DMS 273 treated with DMSO at 0.1 percent for 48 hours (cell line): ENCODE results near the gene LAMA4.

Source experiments
- DNase-seq: peaks from one replicate; lab custom pipeline; 2025; lab: John Stamatoyannopoulos, UW

Gene LAMA4

GRCh38 chr6:112253841-112254816 is at the start of gene LAMA4:
LAMA4 (minus strand) TSS chr6:112254567; CDS start chr6:112254150, 417 bp downstream.
- no peak for DNase-seq

DNA sequence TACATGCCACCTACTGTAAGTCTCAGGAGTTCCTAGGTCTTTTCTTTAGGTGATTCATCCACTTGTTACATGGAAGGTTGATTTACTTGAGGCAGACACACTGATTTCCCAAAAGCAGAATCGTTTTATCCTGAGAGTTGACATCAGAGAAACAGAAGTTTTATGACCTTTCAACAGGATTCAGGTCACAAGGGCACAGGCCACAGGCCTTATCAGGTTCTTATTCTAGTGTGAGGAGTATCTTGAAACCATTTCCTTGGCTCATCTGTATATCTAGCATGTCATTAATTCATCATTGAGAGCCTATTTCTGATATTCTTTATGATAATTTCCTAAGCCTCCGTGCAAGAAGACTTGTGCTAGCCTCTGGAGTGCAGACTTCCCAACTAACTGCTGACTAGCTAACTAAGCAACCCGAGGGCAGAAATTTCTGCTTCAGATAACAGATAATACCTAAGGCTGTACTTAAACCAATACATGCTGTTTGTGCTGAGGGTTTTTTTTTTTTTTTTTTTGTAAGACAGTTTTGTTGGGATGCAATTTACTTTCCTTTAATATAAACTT is 47.9 kb upstream of the LAMA4 start:
- DNase-seq = no peak

DNA sequence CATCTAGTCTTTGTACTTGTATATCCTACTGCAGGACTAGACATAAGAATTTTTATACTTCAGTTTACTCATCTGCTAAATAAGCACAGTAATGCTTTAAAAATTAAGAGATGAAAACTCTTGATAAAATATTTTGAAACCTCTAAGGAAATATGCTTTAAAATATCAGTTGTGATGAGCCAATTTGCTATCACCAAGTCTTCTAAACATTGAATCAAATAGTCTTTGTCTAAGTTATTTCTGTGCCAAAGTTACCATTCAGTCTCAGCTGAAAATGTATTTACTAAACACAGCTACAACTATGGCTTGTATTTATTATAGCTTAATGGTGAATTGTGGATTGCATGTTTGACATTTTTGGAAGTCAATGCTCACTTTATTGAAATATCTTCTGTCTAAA is 46.5 kb upstream of the LAMA4 start:
- DNase-seq = no peak

DNA sequence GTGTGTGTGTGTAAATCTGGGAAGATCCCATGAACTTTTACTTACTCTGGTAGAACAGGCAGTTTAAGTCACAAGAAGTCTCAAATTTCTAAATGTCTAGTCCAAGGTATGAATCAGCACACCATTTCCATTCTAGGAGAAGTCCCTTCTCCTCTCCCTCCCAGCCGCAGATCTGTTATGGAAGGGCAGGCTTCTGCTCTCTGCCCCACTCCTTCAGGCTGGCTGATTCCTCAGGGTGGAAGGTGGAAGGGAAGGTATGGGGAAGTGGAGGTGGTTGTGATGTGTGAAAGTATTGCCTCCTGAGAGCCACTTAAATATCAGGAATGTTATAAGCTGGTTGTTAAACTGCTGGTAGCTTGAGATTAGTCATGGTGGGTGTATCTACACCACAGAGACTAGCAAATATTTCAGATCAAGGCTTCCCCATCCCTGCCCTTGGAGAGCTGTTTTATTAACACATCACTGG is 44.5 kb upstream of the LAMA4 start:
- DNase-seq = no peak

DNA sequence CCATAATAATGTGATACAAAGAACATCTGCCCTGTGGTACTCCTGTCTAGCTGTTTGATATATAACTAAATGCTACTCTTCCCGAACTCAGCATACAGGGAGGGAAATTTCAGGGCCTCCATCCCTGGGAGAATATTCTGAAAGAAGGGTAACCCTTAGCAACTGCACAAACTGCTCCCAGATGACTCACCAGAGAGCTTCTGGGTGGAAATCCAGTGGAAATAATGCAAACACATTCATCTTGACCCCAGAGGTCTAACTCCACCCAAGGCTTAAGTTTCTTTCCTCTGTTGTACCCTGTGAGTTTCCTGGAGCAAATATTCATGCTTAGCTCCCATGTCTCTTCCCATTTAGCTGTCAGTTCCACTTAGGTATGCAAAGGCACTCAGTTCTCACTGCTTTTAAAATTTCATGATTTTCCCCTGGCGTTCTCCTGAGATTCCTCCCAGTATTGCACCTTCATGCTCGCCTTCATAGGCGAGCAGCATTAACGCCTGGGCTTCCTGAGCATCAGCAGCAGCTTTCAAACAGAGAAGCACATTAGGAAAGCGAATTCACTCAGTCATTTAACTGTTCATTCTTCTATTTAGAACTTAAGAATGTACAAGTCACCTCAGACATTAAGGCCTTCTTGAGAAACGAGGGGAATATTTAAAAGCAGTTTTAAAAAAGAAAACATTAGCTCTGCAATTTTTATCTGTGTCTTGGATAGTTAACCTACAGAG is 43.8 kb upstream of the LAMA4 start:
- DNase-seq = no peak

DNA sequence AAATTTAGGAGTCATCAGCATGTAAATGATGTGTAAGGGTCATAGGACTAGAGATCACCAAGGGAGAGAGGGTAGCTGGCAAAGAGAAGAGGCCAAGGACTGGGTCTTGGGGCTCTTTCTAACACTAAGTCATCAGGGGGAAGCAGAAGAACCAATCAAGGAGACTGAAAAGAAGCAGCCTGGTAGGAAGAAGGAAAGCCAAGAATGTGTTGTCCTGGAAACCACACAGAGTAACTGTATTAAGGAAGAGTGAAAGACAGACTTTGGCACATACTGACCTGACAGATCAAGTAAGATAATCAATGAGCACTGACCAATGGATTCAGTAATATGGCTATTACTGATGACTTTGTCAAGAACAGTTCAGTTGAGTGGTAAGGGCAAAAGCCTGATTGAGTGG is 42.3 kb upstream of the LAMA4 start:
- no peak for DNase-seq

DNA sequence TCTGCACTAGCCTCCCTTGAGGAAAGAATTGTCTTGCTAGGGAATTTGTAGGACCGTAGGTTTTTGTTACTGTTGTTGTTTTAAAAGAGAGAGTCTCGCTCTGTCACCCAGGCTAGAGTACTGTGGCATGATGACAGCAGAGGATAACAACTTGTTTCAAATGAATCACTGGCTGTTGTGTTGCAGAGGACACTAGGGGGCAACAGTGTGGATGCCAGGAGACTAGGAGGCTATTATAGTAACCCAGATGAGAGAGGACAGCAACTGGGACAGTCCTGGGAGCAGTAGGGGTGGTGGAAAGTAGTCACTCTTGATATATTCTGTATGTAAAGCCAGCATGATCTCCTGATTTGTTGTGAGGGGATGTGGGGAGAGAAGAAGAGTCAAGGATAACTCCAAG is 41.8 kb upstream of the LAMA4 start:
- DNase-seq = no peak

- no peak for DNase-seq
These were observed 36.9 kb upstream of the LAMA4 start for GRCh38 chr6:112291161-112291762.

DNA sequence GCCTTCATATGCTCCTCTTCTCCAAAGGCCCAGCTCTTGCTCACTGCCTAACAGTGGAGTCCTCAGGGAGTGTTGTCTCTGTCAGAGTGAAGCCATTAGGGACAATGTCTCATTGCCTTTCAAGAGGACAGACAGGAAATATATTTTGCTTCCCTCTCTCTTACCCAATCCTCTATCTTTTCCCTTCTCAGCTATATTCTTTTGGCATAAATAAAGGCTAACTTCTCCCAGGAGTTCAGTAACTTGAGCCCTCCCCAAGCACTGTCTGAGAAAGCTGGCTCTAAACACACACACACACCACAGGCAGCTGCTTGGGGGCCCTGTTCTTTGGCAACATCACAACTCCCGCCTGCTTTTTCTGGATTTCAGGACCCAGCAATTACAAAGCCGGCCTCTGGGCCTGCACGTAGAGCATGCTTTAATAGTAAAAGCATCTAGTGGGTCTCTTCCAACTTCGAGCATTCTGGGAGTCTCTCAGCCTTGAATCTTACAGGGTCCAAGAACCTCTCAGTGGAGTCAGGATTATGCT is 34.7 kb upstream of the LAMA4 start:
- peak; percentile 83 for DNase-seq

GRCh38 chr6:112288475-112288874 is 34.1 kb upstream of the LAMA4 start:
- no peak for DNase-seq

- no peak for DNase-seq
These were observed 33.3 kb upstream of the LAMA4 start for GRCh38 chr6:112287577-112288225.

GRCh38 chr6:112286500-112287144 is 32.3 kb upstream of the LAMA4 start:
- DNase-seq = no peak

DNA sequence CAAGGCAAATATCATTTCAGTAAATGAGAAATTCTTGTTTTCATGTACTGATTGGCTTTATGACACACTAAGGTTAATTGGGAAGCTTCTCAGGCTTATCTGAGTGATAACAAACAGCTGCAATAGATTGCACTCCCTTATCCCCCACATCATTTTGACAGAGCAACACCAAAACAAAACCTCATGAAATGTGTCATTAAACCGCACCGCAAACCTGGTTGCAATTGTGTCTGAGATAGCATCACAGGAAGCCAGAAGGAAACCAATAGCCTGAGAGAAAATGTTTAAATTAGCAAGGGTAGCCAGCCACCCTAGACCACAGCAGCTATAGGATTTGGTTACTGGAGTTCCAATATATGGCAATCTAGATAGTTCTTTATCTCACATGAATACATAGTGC is 31.6 kb upstream of the LAMA4 start:
- no peak for DNase-seq

DNA sequence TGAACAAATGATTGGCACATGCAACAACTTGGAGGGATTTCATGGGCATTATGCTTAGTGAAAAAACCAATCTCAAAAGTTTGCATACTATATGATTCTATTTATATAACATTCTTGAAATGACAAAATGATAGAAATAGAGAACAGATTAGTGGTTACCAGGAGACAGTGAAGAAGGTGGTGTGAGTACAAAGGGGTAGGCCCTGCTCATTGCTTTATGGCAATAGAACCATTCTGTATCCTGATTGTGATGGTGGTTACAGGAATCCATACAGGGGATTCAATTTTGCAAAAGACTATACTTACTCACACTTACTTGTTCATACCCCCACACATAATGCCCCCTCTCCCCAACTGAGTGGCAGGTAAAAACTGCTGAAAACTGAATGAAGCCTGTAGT is 30.2 kb upstream of the LAMA4 start:
- no peak for DNase-seq

DNA sequence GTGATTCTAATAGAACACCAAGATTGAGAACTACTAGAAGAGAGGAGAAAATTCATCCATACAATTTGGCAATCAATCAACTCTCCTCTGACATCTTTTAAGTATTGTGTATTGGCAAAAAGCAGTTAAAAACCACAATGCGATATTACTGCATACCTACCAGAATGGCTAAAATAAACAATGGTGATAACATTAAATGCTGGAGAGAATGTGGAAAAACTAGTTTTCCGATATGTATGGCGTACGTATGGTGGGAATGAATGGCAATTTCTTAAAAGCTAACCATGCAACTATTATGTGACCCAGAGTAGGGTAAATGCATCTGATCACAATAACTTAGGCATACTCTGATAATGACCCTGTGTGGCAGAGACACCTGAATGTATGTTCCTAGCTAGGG is 29.3 kb upstream of the LAMA4 start:
- DNase-seq = no peak

DNA sequence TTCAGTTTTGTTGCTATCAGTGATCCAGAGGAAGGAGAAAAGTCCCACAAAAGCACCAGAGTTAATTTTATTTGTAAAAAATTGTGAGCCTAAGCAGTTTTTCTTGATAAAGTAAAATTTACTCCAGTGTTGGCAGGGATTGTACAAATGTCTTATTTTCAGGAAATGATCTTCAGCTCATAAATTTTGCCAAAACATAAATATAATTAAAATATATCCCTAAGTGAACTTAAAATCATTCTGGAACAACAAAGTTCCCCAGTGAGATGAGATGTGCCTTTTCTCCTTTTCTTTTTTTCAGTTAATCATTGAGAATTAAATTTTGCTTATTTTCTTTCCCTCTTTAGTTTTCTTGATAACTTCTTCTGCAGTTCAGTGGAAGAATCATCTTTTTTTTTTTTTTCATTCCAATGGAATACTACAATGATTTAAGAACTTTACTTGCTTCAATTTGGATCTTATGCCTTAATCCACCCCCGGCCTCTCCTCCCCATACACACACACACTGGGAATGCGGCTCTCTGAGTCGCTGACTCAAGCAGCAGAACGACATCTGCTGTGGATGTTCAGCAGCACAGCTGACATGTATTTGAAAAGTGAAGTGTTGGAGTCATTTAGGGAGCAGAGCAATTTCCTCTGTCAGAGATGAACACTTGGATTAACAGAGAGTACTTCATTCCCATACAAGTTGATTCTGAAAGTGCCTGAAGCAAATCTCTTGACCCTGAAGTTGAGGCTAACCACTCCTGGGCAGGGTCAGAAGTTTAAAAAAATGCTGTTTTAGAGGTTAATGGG is 27.7 kb upstream of the LAMA4 start:
- DNase-seq = peak; percentile 58

- no peak for DNase-seq
These were observed 24.9 kb upstream of the LAMA4 start for GRCh38 chr6:112279031-112279935.

- no peak for DNase-seq
These were observed 21.0 kb upstream of the LAMA4 start for GRCh38 chr6:112275365-112275764.

- no peak for DNase-seq
These were observed 20.4 kb upstream of the LAMA4 start for GRCh38 chr6:112274774-112275173.
